Adrenal gland (tissue), 12 donors: ENCODE results near the gene MUTYH. TPM values are rescaled to one million over a fixed set of nuclear protein-coding genes. Genes with fewer than 3 reads are reported as not detected.

ENCODE experiments used
- DNase-seq, 7 donors: peaks; one replicate each; pipeline ENCODE4 v3.0.0-alpha.2; 2019 to 2020
- H3K27ac ChIP-seq, 5 donors: fragments of 200-600 bp; sonication (generic) in 4 of 5; 1 replicate in 3 of 5; 2 replicates in 2 of 5; pipeline versions ENCODE4 v1.5.1 to v1.8.0; 2016 to 2020; ENCODE audit warnings: mild to moderate bottlenecking in 1 of 5
- H3K27me3 ChIP-seq: fragments of 200-600 bp; 2 replicates; pipeline ENCODE4 v1.8.0; 2021
- H3K36me3 ChIP-seq, 2 donors: fragments of 200-600 bp; replicated peaks in 1 of 2; 1 replicate in 1 of 2; 2 replicates in 1 of 2; pipeline versions ENCODE4 v1.5.1 to v1.8.0; 2018 to 2022
- H3K4me1 ChIP-seq, 2 donors: fragments of 200-600 bp; replicated peaks in 1 of 2; 1 replicate in 1 of 2; 2 replicates in 1 of 2; pipeline versions ENCODE4 v1.5.1 to v1.8.0; 2018 to 2021
- H3K4me3 ChIP-seq, 4 donors: fragments of 200-600 bp; sonication (generic) in 3 of 4; one replicate each; pipeline ENCODE4 v1.5.1; 2016 to 2018
- H3K9me3 ChIP-seq, 3 donors: fragments of 200-600 bp; sonication (generic) in 1 of 3; replicated peaks in 1 of 3; 1 replicate in 2 of 3; 2 replicates in 1 of 3; pipeline versions ENCODE4 v1.5.1 to v1.8.0; 2016 to 2021
- CTCF ChIP-seq, 6 experiments: fragments of 450-650 bp in 4 of 6; fragments of 200-600 bp in 2 of 6; sonication (generic) in 1 of 6; IDR thresholded peaks; 1 replicate in 5 of 6; 2 replicates in 1 of 6; pipeline versions ENCODE4 v1.5.1 to v1.8.0; 2016 to 2021; ENCODE audit warnings: antibody characterized with exemption in 6 of 6, mild to moderate bottlenecking in 2 of 6, moderate library complexity in 1 of 6
- POLR2A ChIP-seq, 2 donors: fragments of 450-650 bp; IDR thresholded peaks; one replicate each; pipeline ENCODE4 v1.6.1; 2017; ENCODE audit warnings: antibody characterized with exemption in 2 of 2, mild to moderate bottlenecking in 2 of 2, moderate library complexity in 1 of 2
- WGBS, 4 donors: extraction: QIAGEN DNeasy Blood & Tissue Kit in 2 of 4; methylation state at CpG; one replicate each; pipeline versions ENCODE4 v1.1.5 to v1.1.7; 2013 to 2017; 5-methylcytosine and 5-hydroxymethylcytosine counted together
- intact Hi-C, 2 donors: fragments of 100-400 bp; cut with DNase I; formaldehyde crosslinking; loops; one replicate each; pipeline versions ENCODE4 v1.14.1 to v1.15.0; 2022 to 2023
- polyA plus RNA-seq, 3 donors: library from polyadenylated mRNA; stranded (reverse); fragments of 200-250 nt in 2 of 3; fragments of 350-450 nt in 1 of 3; fragmentation: Illumina TruSeq in 1 of 3; extraction: RNeasy Lipid Tissue Mini Kit (QIAGEN cat#74804) in 1 of 3; gene quantifications; one replicate each; pipeline ENCODE4 v1.2.3, GENCODE V29; 2013 to 2014
- total RNA-seq, 9 donors: library from RNA; depleted of rRNA in 4 of 9; stranded (reverse); fragments of >200 nt in 4 of 9; fragments of 120-200 nt in 1 of 9; fragmentation: NEBNext Ultra II Directional in 1 of 9; extraction: Animal tissue kit (Norgen Biotek cat#: 25700) in 1 of 9; gene quantifications; one replicate each; pipeline versions ENCODE4 v1.1.0 to v1.2.4, GENCODE V29; 2013 to 2023
- donor health status: healthy with polysubstance abuse.
- donor health status: Bipolar disorder and iron deficiency.
- donor health status: DM: yes; HTN: yes; CAD: no.
- donor health status: DM: no; HTN: no; CAD: no.
- donor health status: DM: no; HTN: no; CAD: no.
- donor health status: DM: yes; HTN: yes; CAD: no.

MUTYH gene
- total and polyA plus RNA-seq, 12 donors: 9.8 to 60.7 (median 22.2) TPM

DNA sequence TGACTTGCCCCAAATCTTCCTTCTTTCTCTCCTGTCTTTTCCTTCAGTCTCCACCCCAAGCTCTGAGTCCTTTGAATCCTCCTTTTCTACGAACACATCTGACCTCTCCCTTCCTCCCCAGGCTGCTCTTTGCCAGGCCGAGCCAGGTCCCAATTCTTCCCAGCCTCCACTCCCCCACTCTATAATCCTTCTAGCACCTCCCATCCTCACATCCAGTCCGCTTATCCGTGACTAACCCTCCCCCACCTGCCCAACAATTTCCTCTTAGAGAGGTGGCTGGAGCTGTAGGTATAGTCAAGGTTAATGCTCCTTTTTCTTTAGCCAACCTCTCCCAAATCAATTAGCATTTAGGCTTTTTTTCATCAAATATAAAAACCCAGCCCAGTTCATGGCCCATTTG, 23.1 kb downstream of the MUTYH start:
- 70 to 78% (median 73%) methylated on average over 4 of the region's 4 CpGs for WGBS, 4 donors
- no peaks in the 10 kb centered on the region for H3K4me1 ChIP-seq
- H3K27me3 ChIP-seq: no peaks in the 10 kb centered on the region
- no peaks in the 10 kb centered on the region for H3K9me3 ChIP-seq
- H3K27ac ChIP-seq: no peak overlapping the region
- DNase-seq: no peak
- TF ChIP-seq CTCF (IDR thresholded peaks at IDR 0.05) (no peak), POLR2A (IDR thresholded peaks at IDR 0.05) (no peak)
- intact Hi-C loops: no loop called here
- no peaks in the 10 kb centered on the region for H3K36me3 ChIP-seq
- no peak overlapping the region for H3K4me3 ChIP-seq

GRCh38 chr1:45314266-45314665, 26.0 kb downstream of the MUTYH start:
- Histone ChIP-seq H3K36me3 (no peaks in the 10 kb centered on the region), H3K27ac (no peak overlapping the region), H3K9me3 (no peaks in the 10 kb centered on the region), H3K4me1 (no peaks in the 10 kb centered on the region), H3K27me3 (no peaks in the 10 kb centered on the region), H3K4me3 (no peak overlapping the region)
- TF ChIP-seq POLR2A (IDR thresholded peaks at IDR 0.05): no peak
- no peak for TF ChIP-seq CTCF (IDR thresholded peaks at IDR 0.05)
- DNase-seq: no peak
- 81 to 85% (median 83%) methylated on average over 3 of the region's 3 CpGs for WGBS, 4 donors
- intact Hi-C loops: no loop called here

GRCh38 chr1:45306905-45307304, 33.3 kb downstream of the MUTYH start:
- H3K36me3 ChIP-seq: no peaks in the 10 kb centered on the region
- no peaks in the 10 kb centered on the region for H3K27me3 ChIP-seq
- H3K27ac ChIP-seq: no peak overlapping the region
- 67 to 79% (median 74%) methylated on average over 3 of the region's 3 CpGs for WGBS, 4 donors
- DNase-seq: no peak
- H3K9me3 ChIP-seq: no peaks in the 10 kb centered on the region
- TF ChIP-seq CTCF (IDR thresholded peaks at IDR 0.05) (no peak), POLR2A (IDR thresholded peaks at IDR 0.05) (no peak)
- peaks cover 9 to 13% of the 10 kb centered on the region in 2 donors for H3K4me1 ChIP-seq
- H3K4me3 ChIP-seq: no peak overlapping the region
- intact Hi-C loops: no loop called here

DNA sequence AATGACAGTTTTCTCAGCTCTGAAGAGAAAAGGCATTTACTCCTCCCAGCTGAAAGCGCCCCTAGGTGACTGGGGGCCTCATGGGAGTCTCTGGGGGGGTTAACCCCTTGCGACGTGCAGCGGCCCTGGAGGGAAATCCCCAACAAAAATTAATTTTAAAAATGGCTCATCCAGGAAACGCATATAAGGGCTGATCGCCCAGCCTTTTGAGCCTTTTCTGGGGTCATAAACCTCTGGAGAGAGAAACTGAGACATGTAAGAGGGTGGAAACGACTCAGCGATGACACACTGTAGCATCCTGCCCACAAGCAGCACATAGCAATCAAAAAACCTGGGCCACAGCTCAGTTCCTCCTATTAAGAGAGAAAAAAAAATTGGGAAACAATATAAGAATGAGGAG, 33.9 kb downstream of the MUTYH start:
- Histone ChIP-seq H3K27me3 (no peaks in the 10 kb centered on the region), H3K4me3 (no peak overlapping the region), H3K36me3 (no peaks in the 10 kb centered on the region), H3K4me1 (peaks cover 9 to 13% of the 10 kb centered on the region in 2 donors), H3K27ac (no peak overlapping the region), H3K9me3 (no peaks in the 10 kb centered on the region)
- TF ChIP-seq CTCF (IDR thresholded peaks at IDR 0.05) (no peak), POLR2A (IDR thresholded peaks at IDR 0.05) (no peak)
- WGBS, 4 donors: 60 to 69% (median 63%) methylated on average over 8 of the region's 8 CpGs
- intact Hi-C loops: no loop called here
- DNase-seq: peak in 1 of 7 donors; percentile 28
